NCI-H226 (cell line): ENCODE measurements around the gene GCA.
A peak's percentile ranks its signal among the peaks of the same experiment; 100 is the strongest.

Source experiments
- DNase-seq: peaks from one replicate; pipeline ENCODE4 v3.0.0-alpha.2; 2015

Gene GCA, protein sequence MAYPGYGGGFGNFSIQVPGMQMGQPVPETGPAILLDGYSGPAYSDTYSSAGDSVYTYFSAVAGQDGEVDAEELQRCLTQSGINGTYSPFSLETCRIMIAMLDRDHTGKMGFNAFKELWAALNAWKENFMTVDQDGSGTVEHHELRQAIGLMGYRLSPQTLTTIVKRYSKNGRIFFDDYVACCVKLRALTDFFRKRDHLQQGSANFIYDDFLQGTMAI

DNA sequence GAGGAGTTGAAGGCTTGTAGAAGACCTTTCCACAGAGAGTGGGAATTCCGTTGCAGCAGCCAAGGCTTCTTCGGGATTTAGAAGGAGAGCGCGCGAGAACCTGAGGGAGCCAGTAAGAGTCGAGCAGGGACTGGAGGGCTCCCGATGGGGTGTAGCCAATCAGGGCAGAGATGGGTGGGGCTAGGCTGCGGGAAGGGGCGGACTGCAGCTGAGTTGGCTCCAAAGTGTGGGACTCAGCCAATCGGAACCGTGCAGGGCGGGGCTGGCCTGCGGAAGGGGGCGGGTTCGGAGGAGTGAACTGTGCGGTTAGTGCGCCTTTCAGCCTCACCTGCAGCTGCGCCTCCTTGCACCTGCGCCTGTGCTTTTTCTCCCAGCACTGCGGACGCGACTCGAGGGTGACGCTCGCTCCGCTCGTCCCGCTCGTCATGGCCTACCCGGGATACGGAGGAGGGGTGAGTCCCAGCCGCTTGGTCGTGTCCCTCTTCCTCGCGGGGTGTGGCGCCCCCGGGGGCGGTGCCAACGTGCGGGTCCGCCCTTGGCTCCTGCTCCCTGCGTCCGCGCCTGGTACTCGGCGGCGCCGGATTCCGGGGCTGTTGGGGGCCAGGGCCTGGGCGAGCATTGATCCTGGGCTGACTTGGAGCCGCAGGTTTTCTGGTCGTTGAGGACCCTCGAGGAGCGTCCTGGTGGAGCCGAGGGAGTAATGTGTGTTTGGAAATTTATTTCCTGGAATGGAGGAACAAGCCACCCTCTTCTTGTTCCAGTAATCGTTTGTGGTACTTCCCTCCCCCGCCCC is at the start of gene GCA:
TSS of gene GCA (plus strand) at position 309 of the 793 bp plus-strand sequence. CDS start at position 426, 117 bp downstream.
- peak; percentile 98 for DNase-seq

DNA sequence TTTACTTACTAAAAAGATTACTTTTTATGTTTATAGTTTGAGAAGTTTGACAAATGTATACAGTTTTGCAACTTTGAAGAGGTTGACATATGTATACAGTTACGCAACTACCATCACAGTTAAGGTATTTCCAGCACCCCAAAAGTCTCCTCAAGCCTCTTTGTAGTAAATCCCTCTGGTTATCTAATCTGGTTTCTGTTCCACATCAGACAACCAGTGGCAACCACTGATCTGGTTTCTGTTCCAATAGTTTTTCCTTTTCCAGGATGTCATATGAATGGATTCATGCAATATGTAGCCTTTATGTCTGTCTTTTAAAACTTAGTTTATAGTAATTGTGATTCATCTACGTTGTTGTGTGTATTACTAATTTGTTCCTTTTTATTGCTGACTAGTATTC is 48.9 kb upstream of the GCA start:
- no peak for DNase-seq

DNA sequence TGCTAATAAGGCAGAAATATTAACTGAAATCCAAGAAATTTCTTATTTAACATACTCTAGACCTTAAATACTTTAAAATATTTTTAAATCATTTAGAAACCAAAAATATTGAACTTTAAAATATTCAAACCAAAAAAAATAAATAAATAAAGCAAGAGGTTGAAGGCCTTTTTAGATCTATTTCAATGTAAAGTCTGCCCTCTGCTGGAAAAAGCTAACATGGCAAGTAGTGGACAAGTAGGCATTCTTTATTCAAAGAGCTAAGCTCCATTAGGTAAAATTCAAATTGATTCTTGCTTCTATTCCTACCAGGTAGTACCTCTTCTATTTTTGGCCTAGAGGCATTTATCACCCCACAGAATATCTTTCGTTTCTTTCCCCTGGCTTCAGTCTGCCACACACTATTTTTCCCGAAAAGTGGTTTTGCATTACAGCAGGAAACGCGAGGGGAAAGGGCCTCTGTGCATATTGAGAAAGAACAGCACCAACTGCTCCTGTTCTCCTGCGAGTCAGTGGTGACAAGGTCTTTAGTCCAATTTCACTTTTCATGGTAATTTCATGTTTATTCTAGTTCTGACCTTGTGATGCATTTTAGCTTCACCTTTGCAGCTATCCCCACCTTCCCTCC is 45.9 kb upstream of the GCA start:
- DNase-seq: peak; percentile 48

DNA sequence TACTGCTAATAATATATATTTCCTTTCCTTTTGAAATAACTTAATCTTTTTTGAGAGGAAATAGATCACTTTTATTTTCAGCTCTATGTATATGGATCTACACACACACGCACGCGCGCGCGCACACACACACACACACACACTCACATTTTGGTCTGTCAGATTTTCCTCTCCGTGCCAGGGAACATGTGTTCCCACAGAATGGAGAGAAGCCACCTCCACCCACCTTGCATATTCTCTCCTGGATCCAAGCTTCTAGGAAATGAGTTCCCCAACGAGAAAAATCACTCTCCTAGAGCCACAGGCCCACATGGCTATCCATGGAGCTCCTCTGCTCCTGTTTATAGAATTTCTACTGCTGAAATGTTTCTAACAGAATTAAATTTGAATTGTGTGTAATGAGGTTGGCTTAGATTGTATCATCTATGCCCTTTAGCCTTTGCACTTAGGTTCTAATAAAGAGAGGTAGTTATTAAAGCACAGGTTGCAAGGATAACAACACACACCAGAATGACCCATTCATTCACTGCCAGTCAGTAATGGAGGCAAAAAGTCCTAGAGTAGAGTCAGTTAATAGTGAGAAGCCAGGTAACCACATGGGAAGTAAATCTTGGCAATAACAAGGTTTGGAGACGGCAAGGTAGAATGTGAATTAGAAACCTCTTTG is 45.1 kb upstream of the GCA start:
- DNase-seq: no peak

DNA sequence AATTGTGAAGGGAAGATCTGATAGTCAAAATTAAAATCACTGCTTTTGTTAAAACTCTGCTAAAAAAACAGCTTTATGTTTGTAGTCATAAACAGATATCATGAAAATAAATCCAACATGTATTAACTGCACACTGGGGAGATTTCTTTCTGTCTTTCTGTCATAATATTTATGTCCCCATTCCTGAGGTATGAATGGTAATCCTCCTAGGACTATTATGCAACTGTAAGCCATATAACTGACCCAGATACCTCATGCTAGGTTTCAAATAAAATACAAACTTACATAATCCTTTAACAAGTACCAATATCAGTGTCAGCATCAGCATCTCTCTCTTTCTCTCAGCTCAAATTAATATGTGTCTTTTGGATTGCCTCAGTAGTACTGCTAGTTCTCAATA is 43.7 kb upstream of the GCA start:
- DNase-seq: no peak

DNA sequence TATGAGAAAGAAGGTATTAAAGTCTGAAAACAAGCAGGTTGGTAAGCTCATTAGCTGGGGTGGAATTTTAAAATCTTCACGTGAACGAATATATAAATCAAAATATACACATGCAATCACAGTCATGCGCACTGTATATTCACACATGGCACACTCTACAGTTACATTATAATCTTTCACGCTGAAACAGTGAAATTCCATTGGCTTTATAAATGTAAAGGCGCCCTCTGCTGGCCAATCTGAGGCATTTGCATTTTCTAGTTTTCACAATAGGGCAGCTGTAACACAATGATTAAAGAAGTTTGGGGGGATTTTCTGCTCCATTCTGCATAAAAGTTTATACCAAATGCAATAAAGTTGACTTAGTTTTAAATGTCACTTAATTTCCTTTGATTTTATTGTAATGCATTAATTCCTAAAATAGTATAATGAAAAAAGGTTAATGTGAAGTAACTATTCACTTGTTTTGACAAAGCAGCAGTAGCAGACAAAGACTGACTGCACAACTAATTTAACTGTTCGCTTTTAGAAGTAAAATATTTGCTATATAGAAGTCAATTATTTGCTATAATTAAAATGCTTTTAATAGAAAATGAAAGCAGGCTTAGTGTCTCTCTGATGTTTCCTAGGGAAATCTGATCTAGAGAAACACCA is 42.7 kb upstream of the GCA start:
- peak; percentile 40 for DNase-seq

DNA sequence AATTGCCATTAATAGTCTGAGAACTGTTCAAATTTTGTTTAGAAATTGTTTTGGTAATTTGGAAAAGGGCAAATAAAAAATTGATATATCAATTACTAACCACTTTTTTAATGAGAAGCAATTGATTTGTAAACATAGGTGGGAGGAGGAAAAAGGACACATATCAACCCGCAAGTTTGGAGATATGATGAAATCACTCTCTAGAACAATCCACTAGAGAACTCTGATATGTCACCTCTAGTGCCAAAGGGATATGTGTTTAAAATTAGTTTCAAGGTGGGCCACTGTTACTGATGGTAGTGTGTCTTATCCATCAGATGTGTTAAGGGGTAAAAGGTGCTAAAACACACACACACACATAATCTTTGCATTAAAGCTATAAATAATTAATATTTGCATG is 42.1 kb upstream of the GCA start:
- DNase-seq: no peak

DNA sequence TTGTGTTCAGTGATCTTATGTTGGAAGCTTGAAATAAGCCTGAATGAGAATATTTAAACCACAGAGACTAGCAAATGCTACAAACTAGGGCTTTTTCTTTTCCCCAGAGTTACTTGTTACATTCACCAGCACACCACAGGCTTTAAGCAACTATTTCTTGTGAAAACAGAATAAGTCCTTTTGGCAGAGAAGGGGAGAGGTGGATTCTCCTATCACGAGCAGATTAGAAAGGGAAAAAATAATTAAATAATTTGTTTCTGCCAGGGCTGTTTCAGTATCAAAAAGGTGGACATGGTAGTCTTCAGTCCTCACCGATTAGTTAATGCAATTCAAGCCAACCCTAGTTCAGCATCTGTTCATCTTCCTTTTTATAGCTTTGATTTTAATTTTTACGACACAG is 38.0 kb upstream of the GCA start:
- DNase-seq: no peak

DNA sequence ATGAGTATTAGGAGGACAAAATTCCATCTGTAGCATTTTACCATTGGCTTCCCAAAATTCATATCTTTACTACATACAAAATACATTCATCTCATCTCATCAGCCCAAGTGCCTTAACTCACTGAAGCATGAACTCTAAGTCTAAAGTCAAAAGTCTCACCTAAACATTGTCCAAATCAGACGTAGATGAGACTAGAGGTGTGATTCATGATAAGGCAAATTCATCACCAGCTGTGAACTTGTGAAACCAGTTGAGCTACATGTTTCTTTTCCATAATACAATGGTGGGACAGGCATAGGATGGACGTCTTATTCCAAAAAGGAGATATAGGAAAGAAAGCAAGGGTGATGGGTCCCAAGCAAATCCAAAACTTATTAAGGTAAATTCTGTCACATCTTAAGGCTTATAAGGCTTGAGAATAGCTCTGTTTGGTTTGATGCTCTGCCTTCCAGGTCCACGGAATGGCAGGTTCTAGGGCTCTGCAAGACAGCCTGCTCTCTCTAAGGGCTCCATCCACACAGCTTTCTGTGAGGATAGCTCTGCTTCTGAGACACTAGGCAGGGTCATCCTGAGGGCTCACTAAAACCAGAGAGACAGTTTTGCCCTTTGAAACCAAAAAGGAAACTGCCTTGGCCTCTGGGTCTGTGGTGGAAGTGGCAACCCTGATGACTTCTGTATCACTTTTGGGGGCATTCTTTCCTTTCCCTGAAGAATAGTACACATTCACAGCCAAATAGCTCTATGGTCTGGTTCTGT is 35.0 kb upstream of the GCA start:
- DNase-seq: no peak

DNA sequence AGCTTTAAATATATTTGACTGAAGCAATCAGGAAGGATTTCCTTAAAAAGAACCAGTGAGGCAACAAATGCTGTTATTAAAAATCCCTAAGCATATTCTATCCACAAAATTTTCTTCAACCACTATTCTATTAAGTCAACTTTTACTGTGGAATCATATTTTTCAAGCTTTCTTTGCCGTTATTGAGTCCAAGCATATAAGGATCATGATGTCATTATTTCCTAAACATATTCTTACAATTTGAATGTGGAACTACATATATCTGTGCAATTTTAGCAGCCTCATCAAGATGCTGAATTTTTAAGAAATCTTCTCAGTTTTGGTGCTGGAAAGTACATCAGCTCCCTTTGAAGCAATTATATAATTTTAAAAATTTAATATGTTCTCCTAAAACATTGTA is 31.1 kb upstream of the GCA start:
- DNase-seq: no peak

DNA sequence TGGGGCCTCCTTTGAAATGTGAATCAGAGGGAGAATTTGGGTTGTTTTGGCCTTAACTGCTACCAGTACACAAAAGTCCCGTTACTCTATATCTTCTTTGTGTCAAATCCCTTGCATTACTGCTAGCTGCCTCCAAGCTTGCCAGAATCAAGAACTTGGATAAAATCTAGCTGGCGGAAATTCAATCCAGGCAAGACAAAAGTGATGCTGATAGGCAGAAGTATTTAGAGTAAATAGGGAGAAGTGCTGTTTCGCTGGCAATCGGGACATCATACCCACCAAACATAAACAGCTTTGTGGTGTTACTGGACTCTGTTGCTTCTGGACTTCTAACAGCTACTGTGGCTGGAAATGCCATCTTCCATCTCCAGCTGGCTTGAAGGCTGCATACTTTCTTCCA is 28.0 kb upstream of the GCA start:
- no peak for DNase-seq

DNA sequence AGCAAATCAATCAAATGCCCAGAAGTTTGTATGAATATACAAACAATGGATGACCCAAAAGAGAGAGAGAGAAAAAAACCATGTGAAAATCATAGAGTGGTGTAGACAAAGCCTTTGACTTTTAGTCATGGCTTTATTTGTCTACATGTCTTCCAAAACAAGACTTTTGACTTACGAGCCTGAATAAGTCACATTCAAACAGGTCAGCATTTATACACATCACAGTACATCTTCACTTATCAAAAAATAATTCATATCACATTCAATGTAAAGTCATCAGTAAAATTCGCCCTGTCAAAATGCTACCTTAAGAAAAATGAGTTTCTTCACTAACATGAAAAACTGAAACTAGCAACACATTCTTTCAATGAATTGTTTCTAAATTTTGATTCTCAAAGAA is 27.3 kb upstream of the GCA start:
- DNase-seq: no peak

DNA sequence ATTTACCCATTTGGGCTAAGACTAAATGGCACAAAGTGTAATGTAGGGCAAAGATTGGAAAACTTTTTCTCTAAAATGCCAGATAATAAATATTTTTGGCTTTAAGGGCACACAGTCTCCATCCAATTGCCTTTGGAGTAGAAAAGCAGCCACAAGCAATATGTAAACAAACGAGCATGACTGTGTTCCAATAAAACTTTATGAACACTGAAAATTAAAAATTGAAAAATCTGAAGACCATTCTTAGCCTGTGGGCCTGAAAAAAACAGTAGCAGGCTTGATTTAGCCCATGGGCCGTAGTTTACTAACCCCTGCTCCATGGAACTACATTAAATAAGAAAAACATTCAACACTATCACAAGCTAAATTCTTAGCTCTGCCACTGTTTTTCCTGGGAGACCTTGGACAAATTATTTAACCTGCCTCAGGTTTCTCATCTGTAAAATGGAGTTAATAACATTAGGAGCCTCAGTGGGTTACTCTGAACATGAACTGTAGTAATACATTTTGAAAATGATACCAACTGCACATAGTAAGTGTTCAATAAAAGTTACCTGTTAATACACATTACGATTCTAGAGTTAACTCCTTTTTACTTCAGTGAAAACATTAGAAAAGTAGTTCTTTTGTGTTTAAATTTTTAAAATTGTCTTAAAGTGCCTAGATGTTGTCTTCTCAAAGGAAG is 26.7 kb upstream of the GCA start:
- no peak for DNase-seq

DNA sequence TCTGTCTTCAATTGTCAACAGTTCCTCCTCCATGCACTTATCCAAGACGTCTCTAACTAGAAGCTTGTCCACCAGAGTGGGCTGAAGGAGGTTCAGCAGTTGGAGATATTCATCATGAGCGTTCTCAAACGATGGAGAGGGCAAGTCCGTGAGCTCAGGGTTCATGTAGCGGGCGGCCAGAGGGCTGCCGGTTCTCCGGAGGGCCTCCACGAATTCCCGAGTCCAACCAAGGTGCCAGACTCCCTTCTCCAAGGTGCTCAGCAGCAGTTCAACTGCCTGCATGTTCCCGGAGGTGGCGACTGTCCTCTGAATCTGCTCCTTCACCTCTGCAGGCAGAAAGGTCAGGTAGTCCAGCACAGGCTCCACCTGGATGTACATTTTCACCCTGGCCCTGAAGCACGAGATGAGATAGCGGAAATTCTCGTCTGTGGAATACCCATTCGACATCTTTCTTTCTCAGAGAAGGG is 26.0 kb upstream of the GCA start:
- peak; percentile 18 for DNase-seq

DNA sequence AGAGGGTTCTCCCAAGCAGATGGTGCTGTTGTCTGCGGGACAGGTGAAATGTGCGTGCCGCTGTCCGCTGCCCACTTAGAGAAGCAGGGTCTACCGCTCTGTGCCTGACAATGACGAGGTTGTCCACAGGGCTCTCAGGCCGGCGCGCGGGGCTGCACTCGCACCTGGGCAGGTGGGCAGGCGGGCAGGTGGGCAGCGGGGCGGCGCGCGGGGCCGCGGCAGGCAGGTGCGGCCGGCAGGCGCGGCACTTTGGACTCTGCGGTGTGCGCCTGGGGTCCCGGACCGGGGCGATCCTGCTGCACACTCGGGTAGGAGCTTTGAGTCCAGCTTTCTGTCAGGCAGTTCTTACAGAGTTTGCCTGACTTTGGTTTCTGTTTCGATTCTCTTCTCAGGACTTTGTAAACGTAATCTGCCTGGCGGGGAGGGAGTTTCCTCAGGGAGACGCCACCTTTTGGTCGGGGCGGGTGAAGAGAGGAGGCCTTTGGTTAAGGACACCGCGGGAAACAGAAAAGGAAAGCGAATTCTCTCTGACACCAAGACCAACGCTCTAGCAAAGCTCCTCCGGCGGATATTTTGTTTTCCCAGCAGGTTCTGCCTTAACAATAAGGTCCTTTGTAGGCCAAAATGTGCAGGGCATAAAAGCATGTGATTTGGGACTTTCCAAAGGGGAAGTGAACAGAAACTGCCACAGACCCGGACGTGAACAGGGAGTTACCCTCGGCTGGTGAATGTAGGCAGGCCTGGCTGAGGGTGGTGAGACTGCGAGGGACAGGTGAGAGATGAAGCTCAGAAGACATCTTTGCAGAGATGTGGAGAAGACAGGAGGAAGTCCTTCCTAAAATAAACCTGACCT is 25.4 kb upstream of the GCA start, which contains the start of gene IFIH1:
TSS of gene IFIH1 (minus strand) at position 357 of the 853 bp plus-strand sequence. CDS start 377 bp downstream, outside the sequence.
- peak; percentile 88 for DNase-seq

DNA sequence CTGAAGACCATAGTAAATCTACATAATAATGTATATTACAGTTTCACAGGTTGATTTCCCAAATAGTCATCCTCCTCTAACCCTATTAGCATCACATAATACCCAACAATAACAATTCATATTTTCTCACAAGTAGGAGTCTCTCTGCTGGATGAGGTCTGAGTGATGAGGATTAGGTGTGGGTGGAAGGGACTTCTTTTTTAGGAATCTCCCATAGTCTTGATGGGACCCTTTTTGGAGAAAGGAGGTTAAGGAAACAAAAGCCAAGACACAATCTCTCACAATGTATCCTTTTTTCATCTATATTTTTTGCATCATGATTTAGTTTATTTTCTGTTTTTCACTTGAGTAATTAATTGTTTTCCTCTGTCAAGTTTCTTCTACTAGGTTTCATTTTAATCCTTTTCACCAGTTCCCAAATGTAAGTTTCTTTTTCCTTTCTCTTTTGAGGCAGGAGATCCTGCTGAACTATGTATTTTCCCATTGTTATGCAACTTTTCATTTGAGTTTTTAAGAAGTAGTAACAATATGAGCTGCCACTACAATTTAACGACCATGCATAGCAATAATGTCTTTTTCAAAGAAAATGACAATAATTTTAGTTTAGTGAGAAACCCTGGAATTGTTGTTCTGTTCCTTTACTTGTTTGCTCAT is 22.9 kb upstream of the GCA start:
- DNase-seq: no peak

DNA sequence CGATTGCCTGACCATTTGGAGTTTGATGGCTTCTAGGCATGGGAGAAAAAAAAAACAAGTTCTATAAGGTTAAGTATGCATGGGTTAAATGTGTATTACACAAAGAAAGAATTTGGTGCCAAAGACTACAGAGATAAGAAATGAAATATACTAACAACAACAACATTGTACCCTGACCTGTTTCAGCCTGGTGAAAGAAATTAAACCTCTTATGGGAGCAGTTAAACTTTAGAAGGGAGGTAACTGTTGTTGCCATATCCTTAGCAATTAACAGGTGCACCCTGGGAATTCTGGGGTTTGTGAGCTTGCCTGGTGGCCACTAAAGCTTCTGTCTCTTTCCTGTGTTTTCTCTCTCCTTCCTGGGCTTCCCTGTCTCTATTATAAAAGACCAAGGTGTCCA is 19.0 kb upstream of the GCA start:
- DNase-seq: no peak

DNA sequence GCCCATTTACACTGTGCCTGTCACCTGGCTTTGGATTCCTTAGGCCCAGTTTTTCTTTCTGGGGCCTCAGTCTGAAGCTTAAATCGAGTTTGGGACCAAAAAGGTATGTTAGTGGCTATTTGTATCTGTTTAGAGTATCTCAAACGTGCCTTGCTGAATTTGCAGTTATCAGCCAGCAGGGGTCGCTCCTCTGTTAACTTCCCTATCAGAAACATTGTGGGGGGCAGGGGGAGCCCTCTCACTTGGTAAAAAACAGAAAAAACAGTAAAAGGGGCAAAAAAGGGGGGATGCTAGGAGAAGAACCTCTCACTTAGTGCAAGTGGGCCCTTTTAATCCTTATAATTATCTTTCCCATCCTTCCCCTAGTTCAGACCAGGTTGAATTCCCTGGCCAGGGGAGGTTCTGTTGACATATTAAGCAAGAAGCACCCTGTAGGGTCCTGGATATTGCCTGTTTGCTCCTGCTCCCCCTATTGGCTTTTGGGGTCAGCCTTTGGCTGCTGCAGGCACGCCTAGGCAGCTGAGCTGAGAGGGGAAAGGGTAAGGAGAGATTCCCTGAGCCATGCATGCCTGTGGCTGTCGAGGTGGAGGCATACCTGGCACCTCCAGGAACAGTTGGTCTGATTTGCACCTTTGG is 16.7 kb upstream of the GCA start:
- DNase-seq: no peak

DNA sequence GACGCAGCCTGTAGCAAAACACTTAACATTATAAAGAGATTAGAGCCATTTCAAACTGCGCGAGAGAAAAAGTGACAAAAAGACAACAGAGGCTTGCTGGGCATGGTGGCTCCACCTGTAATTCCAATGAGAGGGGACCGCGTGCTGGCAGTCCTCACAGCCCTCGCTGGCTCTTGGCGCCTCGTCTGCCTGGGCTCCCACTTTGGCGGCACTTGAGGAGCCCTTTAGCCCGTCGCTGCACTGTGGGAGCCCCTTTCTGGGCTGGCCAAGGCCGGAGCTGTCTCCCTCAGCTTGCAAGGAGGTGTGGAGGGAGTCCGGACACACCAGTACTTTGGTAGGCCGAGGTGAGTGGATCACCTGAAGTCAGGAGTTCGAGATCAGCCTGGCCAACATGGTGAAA is 16.1 kb upstream of the GCA start:
- DNase-seq: no peak
